H7 (cell line): ENCODE data around the gene LYST. TPM values are rescaled to one million over a fixed set of nuclear protein-coding genes. Genes with fewer than 3 reads are reported as not detected.
"Not testable (repeated sequence)": the region's sequence is repeated elsewhere in the genome, so short reads cannot be mapped to it uniquely, and the experiment has no call there.

Experiments
- DNase-seq: peaks from one replicate; pipeline ENCODE4 v3.0.0; 2012
- H3K27me3 ChIP-seq: 2 replicates; pipeline ENCODE4 v1.6.0; 2011; ENCODE audit warnings: mild to moderate bottlenecking, low read length; ENCODE audit not compliant: control insufficient read depth, insufficient read depth
- H3K36me3 ChIP-seq: replicated peaks from 2 replicates; pipeline ENCODE4 v1.5.1; 2011; ENCODE audit warnings: low read length; ENCODE audit not compliant: control insufficient read depth, insufficient read depth
- H3K4me3 ChIP-seq: 2 replicates; pipeline ENCODE4 v1.5.1; 2011; ENCODE audit warnings: low read depth, mild to moderate bottlenecking, control low read depth, low read length, moderate library complexity; ENCODE audit not compliant: insufficient read depth
- total RNA-seq: library from RNA; depleted of rRNA; stranded (reverse); fragments of >200 nt; shearing (Covaris generic); gene quantifications from 2 replicates; pipeline ENCODE4 v1.2.3, GENCODE V29; 2014

The LYST gene
- total RNA-seq, 1 experiment from 2014 or later, result 3.4 TPM

GRCh38 chr1:235791532-235792060 lies 75.1 kb downstream of the LYST start:
- H3K27me3 ChIP-seq, result no peaks in the 10 kb centered on the region
- DNase-seq, result no peak
- H3K36me3 ChIP-seq, result no peaks in the 10 kb centered on the region
- H3K4me3 ChIP-seq, result no peak overlapping the region

GRCh38 chr1:235790123-235790522 lies 76.6 kb downstream of the LYST start:
- no peaks in the 10 kb centered on the region for H3K36me3 ChIP-seq
- no peak for DNase-seq
- no peak overlapping the region for H3K4me3 ChIP-seq
- no peaks in the 10 kb centered on the region for H3K27me3 ChIP-seq

GRCh38 chr1:235786227-235786898 lies 80.3 kb downstream of the LYST start:
- H3K4me3 ChIP-seq, DNase-seq, H3K27me3 ChIP-seq, H3K36me3 ChIP-seq: not testable (repeated sequence)

- Histone ChIP-seq H3K4me3 (no peak overlapping the region), H3K27me3 (no peaks in the 10 kb centered on the region), H3K36me3 (no peaks in the 10 kb centered on the region)
- no peak for DNase-seq
Observed at GRCh38 chr1:235784950-235785349, 81.8 kb downstream of the LYST start.

GRCh38 chr1:235783148-235783776 lies 83.4 kb downstream of the LYST start:
- Histone ChIP-seq H3K36me3 (no peaks in the 10 kb centered on the region), H3K27me3 (no peaks in the 10 kb centered on the region), H3K4me3 (no peak overlapping the region)
- DNase-seq, result no peak

GRCh38 chr1:235782601-235783000 lies 84.1 kb downstream of the LYST start:
- no peak for DNase-seq
- Histone ChIP-seq H3K4me3 (no peak overlapping the region), H3K36me3 (no peaks in the 10 kb centered on the region), H3K27me3 (no peaks in the 10 kb centered on the region)

GRCh38 chr1:235781807-235782206 lies 84.9 kb downstream of the LYST start:
- no peak for DNase-seq
- Histone ChIP-seq H3K4me3 (no peak overlapping the region), H3K36me3 (no peaks in the 10 kb centered on the region), H3K27me3 (no peaks in the 10 kb centered on the region)

GRCh38 chr1:235779770-235780169 lies 86.9 kb downstream of the LYST start:
- Histone ChIP-seq H3K36me3 (no peaks in the 10 kb centered on the region), H3K4me3 (no peak overlapping the region), H3K27me3 (no peaks in the 10 kb centered on the region)
- DNase-seq, result no peak

GRCh38 chr1:235776396-235776795 lies 90.3 kb downstream of the LYST start:
- Histone ChIP-seq H3K4me3 (no peak overlapping the region), H3K36me3 (no peaks in the 10 kb centered on the region), H3K27me3 (no peaks in the 10 kb centered on the region)
- DNase-seq, result no peak

GRCh38 chr1:235775246-235775860 lies 91.4 kb downstream of the LYST start:
- peak; percentile 7 for DNase-seq
- Histone ChIP-seq H3K36me3 (no peaks in the 10 kb centered on the region), H3K4me3 (no peak overlapping the region), H3K27me3 (no peaks in the 10 kb centered on the region)

GRCh38 chr1:235767795-235768194 lies 98.9 kb downstream of the LYST start:
- Histone ChIP-seq H3K27me3 (no peaks in the 10 kb centered on the region), H3K4me3 (no peak overlapping the region), H3K36me3 (no peaks in the 10 kb centered on the region)
- DNase-seq, result no peak

- Histone ChIP-seq H3K27me3 (no peaks in the 10 kb centered on the region), H3K4me3 (no peak overlapping the region), H3K36me3 (no peaks in the 10 kb centered on the region)
- DNase-seq, result no peak
Observed at GRCh38 chr1:235766794-235767285, 99.9 kb downstream of the LYST start.

- H3K36me3 ChIP-seq, result no peaks in the 10 kb centered on the region
- H3K27me3 ChIP-seq, result no peaks in the 10 kb centered on the region
- no peak overlapping the region for H3K4me3 ChIP-seq
- no peak for DNase-seq
Observed at GRCh38 chr1:235763962-235764361, 102.7 kb downstream of the LYST start.

- no peak overlapping the region for H3K4me3 ChIP-seq
- no peaks in the 10 kb centered on the region for H3K36me3 ChIP-seq
- DNase-seq, result no peak
- H3K27me3 ChIP-seq, result no peaks in the 10 kb centered on the region
Observed at GRCh38 chr1:235759336-235759735, 107.4 kb downstream of the LYST start.

GRCh38 chr1:235758931-235759330 lies 107.8 kb downstream of the LYST start:
- no peak for DNase-seq
- Histone ChIP-seq H3K27me3 (no peaks in the 10 kb centered on the region), H3K36me3 (no peaks in the 10 kb centered on the region), H3K4me3 (no peak overlapping the region)
